HCT116 (cell line): ENCODE results near the gene STXBP5. TPM values are rescaled to one million over a fixed set of nuclear protein-coding genes. Genes with fewer than 3 reads are reported as not detected.

ENCODE experiments used
- ATAC-seq: fragments of 200-7000 bp; cut with Tn5 transposase; 2 replicates; pipeline ENCODE4 v1.9.1; 2020; ENCODE audit warnings: mild to moderate bottlenecking, moderate library complexity
- BruUV-seq: library from RNA; stranded (reverse); fragments of 400-500 nt; replicated peaks from 2 replicates; lab custom pipeline; 2021; lab: Mats Ljungman, UMichigan
- CTCF ChIA-PET: fragments of 300-600 bp; sonication (Branson Sonifier 250); formaldehyde crosslinking; loops from one replicate; lab custom pipeline; 2021; ENCODE audit warnings: antibody characterized with exemption; lab: Charles Lee
- POLR2A ChIA-PET: fragments of 300-600, 350-600 bp; sonication (Branson Sonifier 250); formaldehyde crosslinking; loops from one replicate; lab custom pipeline; 2021; ENCODE audit warnings: antibody characterized with exemption; lab: Charles Lee
- RAD21 ChIA-PET, 2 experiments: fragments of 300-600 bp; sonication (Branson Sonifier 250); formaldehyde crosslinking; loops; one replicate each; lab custom pipeline; 2023; ENCODE audit warnings: low total read pairs in 2 of 2; ENCODE audit not compliant: uncharacterized antibody in 2 of 2, unreplicated experiment in 2 of 2, low non-redundant PET in 1 of 2; lab: Charles Lee
- DNase-seq: peaks from one replicate; pipeline ENCODE4 v3.0.0-alpha.2; 2010; ENCODE audit warnings: low read depth, low spot score
- H2AFZ ChIP-seq: fragments of 200-600 bp; shearing (Covaris generic), sonication (generic); 2 replicates; pipeline ENCODE4 v1.6.1; 2017; ENCODE audit warnings: low read depth, mixed run types, mixed read lengths, antibody characterized with exemption, low read length; ENCODE audit not compliant: poor library complexity, severe bottlenecking
- H3K27ac ChIP-seq: 2 replicates; pipeline ENCODE4 v1.5.1; 2012; ENCODE audit warnings: low read depth, low read length
- H3K27me3 ChIP-seq: fragments of 200-600 bp; sonication (generic); 2 replicates; pipeline ENCODE4 v1.6.1; 2016; ENCODE audit warnings: mixed run types, low read length, mixed read lengths; ENCODE audit not compliant: insufficient read depth
- H3K36me3 ChIP-seq, 2 experiments: fragments of 200-500 bp in 1 of 2; fragments of 200-600 bp in 1 of 2; sonication (Bioruptor generic) in 1 of 2; sonication (generic) in 1 of 2; 2 replicates each; pipeline versions ENCODE4 v1.5.1 to v1.6.1; 2014 to 2016; ENCODE audit warnings: low read length in 2 of 2, inconsistent platforms in 1 of 2, mixed read lengths in 1 of 2, mixed run types in 1 of 2; ENCODE audit not compliant: insufficient read depth in 2 of 2, control insufficient read depth in 1 of 2
- H3K4me1 ChIP-seq, 2 experiments: fragments of 200-600 bp in 1 of 2; sonication (generic) in 1 of 2; 2 replicates each; pipeline versions ENCODE4 v1.5.1 to v1.6.1; 2012 to 2017; ENCODE audit warnings: low read length in 2 of 2, inconsistent platforms in 1 of 2, mild to moderate bottlenecking in 1 of 2, mixed read lengths in 1 of 2, mixed run types in 1 of 2, moderate library complexity in 1 of 2; ENCODE audit not compliant: insufficient read depth in 2 of 2, control insufficient read depth in 1 of 2
- H3K4me2 ChIP-seq: fragments of 200-600 bp; sonication (generic); 2 replicates; pipeline ENCODE4 v1.6.1; 2017; ENCODE audit warnings: mixed run types, low read length, mixed read lengths
- H3K4me3 ChIP-seq, 2 experiments: fragments of 200-600 bp in 1 of 2; sonication (generic) in 1 of 2; replicated peaks in 1 of 2; 2 replicates each; pipeline ENCODE4 v1.5.1; 2011 to 2016; ENCODE audit warnings: low read length in 2 of 2, control low read depth in 1 of 2, low read depth in 1 of 2, mild to moderate bottlenecking in 1 of 2, mixed read lengths in 1 of 2, mixed run types in 1 of 2
- H3K79me2 ChIP-seq: fragments of 200-600 bp; sonication (generic); 2 replicates; pipeline ENCODE4 v1.6.1; 2017; ENCODE audit warnings: mild to moderate bottlenecking, mixed run types, low read length, moderate library complexity, mixed read lengths; ENCODE audit not compliant: insufficient read depth
- H3K9ac ChIP-seq: fragments of 200-600 bp; sonication (generic); 2 replicates; pipeline ENCODE4 v1.6.1; 2016; ENCODE audit warnings: low read length, mixed read lengths
- H3K9me2 ChIP-seq: fragments of 200-600 bp; sonication (generic), shearing (Covaris generic); 2 replicates; pipeline ENCODE4 v1.6.1; 2017; ENCODE audit warnings: mixed run types, mild to moderate bottlenecking, moderate library complexity; ENCODE audit not compliant: insufficient read depth
- H3K9me3 ChIP-seq, 2 experiments: fragments of 200-500 bp in 1 of 2; fragments of 200-600 bp in 1 of 2; sonication (Bioruptor generic) in 1 of 2; sonication (generic) in 1 of 2; 2 replicates each; pipeline ENCODE4 v1.6.1; 2014 to 2017; ENCODE audit warnings: low read length in 2 of 2, mixed read lengths in 2 of 2, inconsistent platforms in 1 of 2, low read depth in 1 of 2, mild to moderate bottlenecking in 1 of 2, mixed run types in 1 of 2, moderate library complexity in 1 of 2; ENCODE audit not compliant: control insufficient read depth in 1 of 2, insufficient read depth in 1 of 2
- H4K20me1 ChIP-seq: fragments of 200-600 bp; sonication (generic), shearing (Covaris generic); 2 replicates; pipeline ENCODE4 v1.6.1; 2017; ENCODE audit warnings: mixed run types, mild to moderate bottlenecking, moderate library complexity; ENCODE audit not compliant: insufficient read depth
- CEBPB ChIP-seq: IDR thresholded peaks from 2 replicates; pipeline ENCODE4 v1.6.1; 2012; ENCODE audit warnings: low read depth
- EGR1 ChIP-seq: IDR thresholded peaks from 2 replicates; pipeline ENCODE4 v1.6.1; 2012; ENCODE audit warnings: low read depth
- ELF1 ChIP-seq: IDR thresholded peaks from 2 replicates; pipeline ENCODE4 v1.6.1; 2012; ENCODE audit warnings: low read depth, borderline replicate concordance
- EZH2phosphoT487 ChIP-seq: fragments of 200-600 bp; IDR thresholded peaks from 2 replicates; pipeline ENCODE4 v1.6.1; 2018; ENCODE audit warnings: antibody characterized with exemption, borderline replicate concordance
- JUND ChIP-seq: IDR thresholded peaks from 2 replicates; pipeline ENCODE4 v1.6.1; 2012
- POLR2AphosphoS5 ChIP-seq: IDR thresholded peaks from 2 replicates; pipeline ENCODE4 v1.6.1; 2011; ENCODE audit warnings: mild to moderate bottlenecking, low read depth, low read length, moderate library complexity
- RAD21 ChIP-seq: IDR thresholded peaks from 2 replicates; pipeline ENCODE4 v1.6.1; 2012; ENCODE audit warnings: low read depth, mild to moderate bottlenecking
- SIN3A ChIP-seq: IDR thresholded peaks from 2 replicates; pipeline ENCODE4 v1.6.1; 2012; ENCODE audit warnings: low read depth
- TCF7L2 ChIP-seq: IDR thresholded peaks from 2 replicates; pipeline ENCODE4 v1.7.0; 2011; ENCODE audit warnings: borderline replicate concordance, inconsistent platforms; ENCODE audit not compliant: insufficient read depth, insufficient read length; ENCODE audit errors: extremely low read depth
- ZNF274 ChIP-seq: fragments of 200-500 bp; sonication (Bioruptor generic); IDR thresholded peaks from 2 replicates; pipeline ENCODE4 v1.6.1; 2014; ENCODE audit warnings: mild to moderate bottlenecking, low read depth, low read length, inconsistent platforms
- intact Hi-C: fragments of 100-400 bp; cut with micrococcal nuclease; formaldehyde crosslinking; loops from 2 replicates; pipeline ENCODE4 v1.10.0; 2022
- total RNA-seq: library from RNA; stranded (reverse); gene quantifications from one replicate; pipeline ENCODE4 v1.2.1, GENCODE V29; 2021; ENCODE audit not compliant: unreplicated experiment
- TF ChIP-seq, protein P1 (sequence below): IDR thresholded peaks from 2 replicates; pipeline ENCODE4 v1.6.1; 2011; ENCODE audit warnings: mild to moderate bottlenecking, low read length, moderate library complexity; ENCODE audit not compliant: insufficient replicate concordance; ENCODE audit errors: extremely low read depth
- TF ChIP-seq, protein P2 (sequence below): IDR thresholded peaks from 2 replicates; pipeline ENCODE4 v1.6.1; 2012

Gene STXBP5
- total RNA-seq, 1 experiment from 2014 or later = 12.6 TPM

DNA sequence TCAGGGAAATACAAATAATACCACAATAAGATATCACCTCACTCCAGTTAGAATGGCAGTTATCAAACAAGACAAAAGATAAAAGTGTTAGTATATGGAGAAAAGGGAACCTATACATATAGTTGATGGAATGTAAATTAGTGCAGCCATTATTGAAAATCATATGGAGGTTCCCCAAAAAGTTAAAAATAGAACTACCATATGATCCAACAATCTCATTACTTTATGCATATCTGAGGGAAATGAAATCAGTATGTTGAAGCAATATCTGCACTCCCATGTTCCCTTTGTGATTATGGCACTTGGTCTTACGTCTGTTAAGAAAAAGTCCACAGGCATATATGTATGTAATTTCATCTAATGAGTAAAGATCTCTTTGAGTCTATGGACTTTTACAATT is 96.9 kb downstream of the STXBP5 start:
- Histone ChIP-seq H2AFZ (no peak overlapping the region), H3K4me2 (no peak overlapping the region), H3K27ac (no peak overlapping the region), H3K9ac (no peak overlapping the region), H4K20me1 (no peaks in the 10 kb centered on the region), H3K9me2 (no peaks in the 10 kb centered on the region), H3K79me2 (no peaks in the 10 kb centered on the region), H3K9me3 (no peaks in the 10 kb centered on the region), H3K4me3 (no peak overlapping the region), H3K36me3 (no peaks in the 10 kb centered on the region), H3K27me3 (no peaks in the 10 kb centered on the region), H3K4me1 (no peaks in the 10 kb centered on the region)
- POLR2A ChIA-PET = no interaction called here
- no TSS peak for BruUV-seq
- RAD21 ChIA-PET = no interaction called here
- CTCF ChIA-PET = no interaction called here
- TF ChIP-seq EGR1 (no peak), EZH2phosphoT487 (no peak), TCF7L2 (no peak), ZNF274 (no peak), JUND (no peak), CEBPB (no peak), POLR2AphosphoS5 (no peak), SIN3A (no peak), ELF1 (no peak), RAD21 (no peak)
- TF ChIP-seq, protein P1, sequence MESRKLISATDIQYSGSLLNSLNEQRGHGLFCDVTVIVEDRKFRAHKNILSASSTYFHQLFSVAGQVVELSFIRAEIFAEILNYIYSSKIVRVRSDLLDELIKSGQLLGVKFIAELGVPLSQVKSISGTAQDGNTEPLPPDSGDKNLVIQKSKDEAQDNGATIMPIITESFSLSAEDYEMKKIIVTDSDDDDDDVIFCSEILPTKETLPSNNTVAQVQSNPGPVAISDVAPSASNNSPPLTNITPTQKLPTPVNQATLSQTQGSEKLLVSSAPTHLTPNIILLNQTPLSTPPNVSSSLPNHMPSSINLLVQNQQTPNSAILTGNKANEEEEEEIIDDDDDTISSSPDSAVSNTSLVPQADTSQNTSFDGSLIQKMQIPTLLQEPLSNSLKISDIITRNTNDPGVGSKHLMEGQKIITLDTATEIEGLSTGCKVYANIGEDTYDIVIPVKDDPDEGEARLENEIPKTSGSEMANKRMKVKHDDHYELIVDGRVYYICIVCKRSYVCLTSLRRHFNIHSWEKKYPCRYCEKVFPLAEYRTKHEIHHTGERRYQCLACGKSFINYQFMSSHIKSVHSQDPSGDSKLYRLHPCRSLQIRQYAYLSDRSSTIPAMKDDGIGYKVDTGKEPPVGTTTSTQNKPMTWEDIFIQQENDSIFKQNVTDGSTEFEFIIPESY = no peak
- TF ChIP-seq, protein P2, sequence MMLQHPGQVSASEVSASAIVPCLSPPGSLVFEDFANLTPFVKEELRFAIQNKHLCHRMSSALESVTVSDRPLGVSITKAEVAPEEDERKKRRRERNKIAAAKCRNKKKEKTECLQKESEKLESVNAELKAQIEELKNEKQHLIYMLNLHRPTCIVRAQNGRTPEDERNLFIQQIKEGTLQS = no peak
- intact Hi-C loops = no loop called here
- no peak for ATAC-seq
- DNase-seq = no peak
